HEK293T (cell line): ENCODE results near the gene TFDP1.

Experiments
- ARNT ChIP-seq: fragments of 450-650 bp; IDR thresholded peaks from 2 replicates; pipeline ENCODE4 v1.6.1; 2017; ENCODE audit warnings: mild to moderate bottlenecking
- BHLHE40 ChIP-seq: fragments of 450-650 bp; IDR thresholded peaks from 2 replicates; pipeline ENCODE4 v1.6.1; 2016; ENCODE audit warnings: mild to moderate bottlenecking, moderate library complexity, borderline replicate concordance
- CTBP1 ChIP-seq: fragments of 450-650 bp; IDR thresholded peaks from 2 replicates; pipeline ENCODE4 v1.6.1; 2016; ENCODE audit warnings: borderline replicate concordance
- ELF4 ChIP-seq: fragments of 450-650 bp; IDR thresholded peaks from 2 replicates; pipeline ENCODE4 v1.6.1; 2017; ENCODE audit warnings: antibody characterized with exemption
- FOXA1 ChIP-seq: fragments of 450-650 bp; IDR thresholded peaks from 2 replicates; pipeline ENCODE4 v1.6.1; 2016; ENCODE audit warnings: mild to moderate bottlenecking
- FOXK2 ChIP-seq: fragments of 450-650 bp; IDR thresholded peaks from 2 replicates; pipeline ENCODE4 v1.6.1; 2016; ENCODE audit warnings: mild to moderate bottlenecking
- FOXM1 ChIP-seq: fragments of 450-650 bp; IDR thresholded peaks from 2 replicates; pipeline ENCODE4 v1.6.1; 2017; ENCODE audit warnings: mild to moderate bottlenecking, borderline replicate concordance
- HDGF ChIP-seq: fragments of 450-650 bp; IDR thresholded peaks from 2 replicates; pipeline ENCODE4 v1.6.1; 2017; ENCODE audit warnings: antibody characterized with exemption, borderline replicate concordance
- LEF1 ChIP-seq: fragments of 450-650 bp; IDR thresholded peaks from 2 replicates; pipeline ENCODE4 v1.6.1; 2017; ENCODE audit warnings: mild to moderate bottlenecking, borderline replicate concordance
- NFRKB ChIP-seq: fragments of 450-650 bp; IDR thresholded peaks from 2 replicates; pipeline ENCODE4 v1.6.1; 2016; ENCODE audit warnings: mild to moderate bottlenecking, moderate library complexity
- SP1 ChIP-seq: fragments of 450-650 bp; IDR thresholded peaks from 2 replicates; pipeline ENCODE4 v1.6.1; 2017
- SUZ12 ChIP-seq: fragments of 450-650 bp; IDR thresholded peaks from 2 replicates; pipeline ENCODE4 v1.6.1; 2016; ENCODE audit warnings: mild to moderate bottlenecking
- ZNF384 ChIP-seq: fragments of 450-650 bp; IDR thresholded peaks from 2 replicates; pipeline ENCODE4 v1.6.1; 2016
- TF ChIP-seq, protein P1 (sequence below): fragments of 450-650 bp; IDR thresholded peaks from 2 replicates; pipeline ENCODE4 v1.6.1; 2016

DNA sequence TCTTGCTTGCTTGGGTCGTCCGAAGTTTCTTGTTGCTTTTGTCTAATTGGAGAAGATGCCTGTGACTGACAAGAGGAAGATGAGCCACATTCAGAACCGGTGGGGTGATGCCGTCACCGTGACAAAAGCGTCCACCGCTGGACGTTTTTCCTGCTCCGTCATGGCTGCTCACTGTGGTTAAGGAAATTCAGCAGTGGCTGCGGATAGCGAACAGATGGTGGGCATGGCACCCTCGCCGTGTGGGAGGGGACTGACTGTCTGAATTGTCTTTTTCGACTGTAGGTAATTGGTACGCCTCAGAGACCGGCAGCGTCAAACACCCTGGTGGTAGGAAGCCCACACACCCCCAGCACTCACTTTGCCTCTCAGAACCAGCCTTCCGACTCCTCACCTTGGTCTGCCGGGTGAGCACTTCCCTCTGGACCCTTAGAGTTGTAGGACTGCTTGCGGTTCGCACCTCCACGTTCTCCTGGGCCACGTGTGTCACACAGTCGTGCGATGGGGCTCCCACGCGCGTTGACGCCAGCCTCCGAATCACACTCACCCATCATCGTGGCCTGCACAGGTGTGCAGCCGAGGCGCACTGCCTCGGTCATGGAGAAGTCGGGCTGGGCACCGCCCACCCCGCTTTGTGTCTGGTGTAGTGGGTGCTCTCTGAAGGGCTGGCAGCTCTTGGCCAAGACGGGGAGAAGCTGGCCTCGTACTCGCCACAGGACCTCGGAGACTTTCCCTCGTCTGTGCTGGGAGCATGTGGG is 47.0 kb downstream of the TFDP1 start:
- TF ChIP-seq, protein P1, sequence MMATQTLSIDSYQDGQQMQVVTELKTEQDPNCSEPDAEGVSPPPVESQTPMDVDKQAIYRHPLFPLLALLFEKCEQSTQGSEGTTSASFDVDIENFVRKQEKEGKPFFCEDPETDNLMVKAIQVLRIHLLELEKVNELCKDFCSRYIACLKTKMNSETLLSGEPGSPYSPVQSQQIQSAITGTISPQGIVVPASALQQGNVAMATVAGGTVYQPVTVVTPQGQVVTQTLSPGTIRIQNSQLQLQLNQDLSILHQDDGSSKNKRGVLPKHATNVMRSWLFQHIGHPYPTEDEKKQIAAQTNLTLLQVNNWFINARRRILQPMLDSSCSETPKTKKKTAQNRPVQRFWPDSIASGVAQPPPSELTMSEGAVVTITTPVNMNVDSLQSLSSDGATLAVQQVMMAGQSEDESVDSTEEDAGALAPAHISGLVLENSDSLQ = no peak
- TF ChIP-seq ARNT = no peak
- no peak for TF ChIP-seq FOXA1
- TF ChIP-seq CTBP1 = no peak
- no peak for TF ChIP-seq SP1
- TF ChIP-seq NFRKB = no peak
- TF ChIP-seq FOXM1 = no peak
- no peak for TF ChIP-seq HDGF
- no peak for TF ChIP-seq BHLHE40
- no peak for TF ChIP-seq LEF1
- no peak for TF ChIP-seq SUZ12
- no peak for TF ChIP-seq FOXK2
- no peak for TF ChIP-seq ZNF384
- TF ChIP-seq ELF4 = no peak
